ENCODE results near the gene S1PR1. TPM values are rescaled to one million over a fixed set of nuclear protein-coding genes. Genes with fewer than 3 reads are reported as not detected.
"Not testable (repeated sequence)": the region's sequence is repeated elsewhere in the genome, so short reads cannot be mapped to it uniquely, and the experiment has no call there.

Gene S1PR1
- not detected in 2 replicates for total RNA-seq (2014; rRNA removed; shearing (Covaris generic); ENCODE audit: low replicate concordance)

DNA sequence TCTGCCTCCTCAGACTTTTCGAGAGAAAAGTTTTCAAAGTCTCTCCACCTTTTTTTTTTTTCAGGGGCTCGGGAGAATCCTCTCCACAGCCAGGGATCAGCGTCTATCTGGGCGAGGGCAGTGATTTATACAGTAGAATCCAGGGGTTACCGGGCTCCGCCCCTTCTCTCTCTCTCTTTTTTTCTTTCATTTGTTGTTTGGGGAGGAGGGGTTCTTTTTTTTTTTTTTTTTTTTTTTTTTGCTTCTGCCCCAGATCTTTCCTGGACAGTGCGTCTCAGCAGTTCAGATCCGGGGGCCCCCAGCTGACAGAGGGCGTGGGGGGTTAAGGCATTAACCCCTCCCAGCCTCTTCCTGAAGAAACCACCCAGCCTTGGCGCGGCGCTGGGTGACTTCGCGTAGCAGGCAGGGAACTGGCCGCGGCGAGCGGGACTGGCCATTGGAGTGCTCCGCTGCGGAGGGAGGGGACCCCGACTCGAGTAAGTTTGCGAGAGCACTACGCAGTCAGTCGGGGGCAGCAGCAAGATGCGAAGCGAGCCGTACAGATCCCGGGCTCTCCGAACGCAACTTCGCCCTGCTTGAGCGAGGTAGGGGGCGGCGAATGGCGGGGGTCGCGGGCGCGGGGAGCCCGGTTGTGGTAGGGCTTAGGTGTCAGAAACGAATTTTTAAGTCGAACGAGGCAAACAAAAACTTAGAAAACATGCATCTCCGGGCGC is at the start of gene S1PR1:
Gene S1PR1, plus strand, starts transcription at position 504 of the 713 bp plus-strand sequence. CDS start 1,966 bp downstream, outside the sequence.
- in situ Hi-C loops (cut with HindIII; ENCODE audit: low pct_unique_long_range_greater_than_20kb, low sequenced_read_pairs): no loop called here
- DNase-seq (ENCODE audit: low read depth): no peak

DNA sequence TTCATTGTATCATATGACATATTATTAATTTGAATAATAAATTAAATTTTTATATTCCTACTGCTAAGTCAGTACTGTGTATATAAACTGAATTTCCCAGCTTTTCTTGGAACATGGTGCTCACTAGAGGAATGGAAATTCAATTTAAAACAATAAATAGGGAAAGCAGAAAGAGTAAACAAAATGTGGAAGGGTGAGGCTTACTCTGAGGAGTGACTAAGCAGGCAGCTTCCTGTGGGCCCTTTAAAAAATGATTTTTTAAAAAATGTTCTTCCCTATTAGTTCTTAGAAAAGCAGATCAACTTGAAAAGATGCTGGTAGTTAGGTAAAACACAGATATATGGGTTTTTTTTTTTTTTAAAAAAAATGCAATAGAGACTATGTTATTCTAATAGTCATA is 49.5 kb upstream of the S1PR1 start:
- in situ Hi-C loops (cut with HindIII; ENCODE audit: low pct_unique_long_range_greater_than_20kb, low sequenced_read_pairs): no loop called here

DNA sequence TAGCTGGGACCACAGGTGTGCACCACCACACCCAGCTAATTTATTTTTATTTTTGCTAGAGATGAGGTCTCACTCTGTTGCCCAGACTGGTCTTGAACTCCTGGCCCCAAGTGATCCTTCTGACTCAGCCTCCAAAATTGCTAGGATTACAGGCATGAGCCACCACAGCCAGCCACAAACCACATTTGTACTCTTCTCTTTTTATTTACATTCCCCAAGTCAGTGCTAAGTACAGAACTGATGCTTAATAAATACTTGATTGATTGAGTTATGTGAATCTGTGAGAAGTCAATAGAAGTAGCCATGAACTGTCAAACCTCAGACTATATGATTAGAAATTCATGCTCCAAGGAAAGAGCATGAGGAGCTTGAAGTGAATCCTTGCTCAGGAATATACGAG is 48.5 kb upstream of the S1PR1 start:
- in situ Hi-C loops (cut with HindIII; ENCODE audit: low pct_unique_long_range_greater_than_20kb, low sequenced_read_pairs): no loop called here
- DNase-seq (ENCODE audit: low read depth): no peak

More for the DNA sequence above, 49.5 kb upstream of the S1PR1 start:
- DNase-seq (ENCODE audit: low read depth): no peak

DNA sequence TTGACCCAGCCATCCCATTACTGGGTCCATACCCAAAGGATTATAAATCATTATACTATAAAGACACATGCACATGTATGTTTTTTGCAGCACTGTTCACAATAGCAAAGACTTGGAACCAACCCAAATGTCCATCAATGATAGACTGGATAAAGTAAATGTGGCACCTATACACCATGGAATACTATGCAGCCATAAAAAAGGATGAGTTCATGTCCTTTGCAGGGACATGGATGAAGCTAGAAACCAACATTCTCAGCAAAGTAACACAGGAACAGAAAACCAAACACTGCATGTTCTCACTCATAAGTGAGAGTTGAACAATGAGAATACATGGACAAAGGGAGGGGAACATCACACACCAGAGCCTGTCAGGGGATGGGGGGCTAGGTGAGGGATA is 47.9 kb upstream of the S1PR1 start:
- in situ Hi-C loops (cut with HindIII; ENCODE audit: low pct_unique_long_range_greater_than_20kb, low sequenced_read_pairs); DNase-seq (ENCODE audit: low read depth): not testable (repeated sequence)

DNA sequence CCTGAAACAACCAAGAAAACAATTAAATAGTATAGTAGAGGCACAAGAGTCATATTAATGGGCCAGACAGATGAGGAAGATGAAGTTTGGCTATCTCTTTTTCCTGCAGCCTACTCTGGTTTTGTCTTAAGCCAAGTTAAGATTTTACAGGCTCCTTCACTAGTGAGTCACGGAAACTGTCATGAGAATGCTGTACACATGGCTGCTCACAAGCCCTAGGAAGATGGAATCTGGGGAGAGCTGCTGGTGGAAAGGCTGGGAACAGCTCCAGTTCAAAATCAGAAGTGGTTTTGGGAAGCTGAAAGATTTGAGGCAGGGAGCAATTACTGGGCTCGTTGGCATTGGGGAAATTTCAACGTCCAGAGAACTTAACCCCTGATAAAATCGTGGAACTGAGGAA is 46.4 kb upstream of the S1PR1 start:
- in situ Hi-C loops (cut with HindIII; ENCODE audit: low pct_unique_long_range_greater_than_20kb, low sequenced_read_pairs): no loop called here
- no peak for DNase-seq (ENCODE audit: low read depth)

DNA sequence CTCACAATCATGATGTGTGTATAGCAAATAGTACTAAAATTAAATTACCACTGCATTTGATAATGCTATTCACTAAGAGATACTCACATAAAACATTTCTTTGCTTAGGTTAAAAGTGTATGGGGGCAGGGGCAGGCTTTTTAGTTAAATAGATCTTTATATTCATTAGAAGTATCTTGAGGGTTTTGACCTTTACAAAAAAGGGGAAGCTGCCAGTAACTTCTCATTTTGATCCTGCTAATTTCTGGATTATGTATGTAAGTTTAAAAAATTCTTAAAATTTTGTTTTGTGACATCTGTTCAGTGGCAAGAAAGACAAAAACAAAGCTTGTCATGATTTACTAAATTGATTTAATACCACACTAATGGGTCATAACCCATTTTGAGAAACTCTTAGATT is 45.8 kb upstream of the S1PR1 start:
- in situ Hi-C loops (cut with HindIII; ENCODE audit: low pct_unique_long_range_greater_than_20kb, low sequenced_read_pairs): no loop called here
- DNase-seq (ENCODE audit: low read depth): no peak

GRCh38 chr1:101193733-101194169 is 43.1 kb upstream of the S1PR1 start:
- in situ Hi-C loops (cut with HindIII; ENCODE audit: low pct_unique_long_range_greater_than_20kb, low sequenced_read_pairs): no loop called here
- DNase-seq (ENCODE audit: low read depth): no peak

DNA sequence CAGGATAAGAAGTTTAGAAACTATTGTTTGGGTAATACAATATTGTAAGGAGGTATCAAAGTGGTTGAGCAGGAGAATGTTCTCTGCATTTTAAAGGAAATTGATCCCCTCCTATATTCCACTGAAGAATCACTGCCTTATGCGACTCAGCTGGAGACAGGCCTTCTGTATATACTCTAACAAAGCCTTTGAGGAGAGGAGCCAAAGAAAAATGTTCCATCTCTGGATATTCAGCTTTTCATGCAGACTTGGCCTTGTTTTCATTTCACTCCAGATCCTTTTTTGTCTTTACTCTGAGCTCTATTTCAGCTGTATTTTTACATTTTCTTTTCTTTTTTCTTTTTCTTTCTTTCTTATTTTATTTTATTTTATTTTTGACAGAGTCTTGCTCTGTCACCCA is 42.1 kb upstream of the S1PR1 start:
- DNase-seq (ENCODE audit: low read depth): no peak
- in situ Hi-C loops (cut with HindIII; ENCODE audit: low pct_unique_long_range_greater_than_20kb, low sequenced_read_pairs): no loop called here

DNA sequence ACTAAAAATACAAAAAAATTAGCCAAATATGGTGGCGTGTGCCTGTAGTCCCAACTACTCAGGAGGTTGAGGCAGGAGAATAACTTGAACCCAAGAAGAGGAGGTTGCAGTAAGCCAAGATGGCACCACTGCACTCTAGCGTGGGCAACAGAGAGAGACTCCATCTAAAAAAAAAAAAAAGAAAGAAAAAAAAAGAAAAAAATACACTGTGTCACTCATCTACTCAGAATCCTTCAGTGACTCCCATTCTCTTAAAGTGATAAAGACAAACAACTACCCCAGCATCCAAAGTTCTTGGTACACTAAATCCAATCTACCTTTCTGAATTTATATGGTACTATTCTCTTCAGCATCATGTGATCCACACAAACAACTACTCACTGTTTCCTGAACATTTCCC is 40.2 kb upstream of the S1PR1 start:
- no peak for DNase-seq (ENCODE audit: low read depth)
- in situ Hi-C loops (cut with HindIII; ENCODE audit: low pct_unique_long_range_greater_than_20kb, low sequenced_read_pairs): no loop called here

- DNase-seq (ENCODE audit: low read depth): no peak
- in situ Hi-C loops (cut with HindIII; ENCODE audit: low pct_unique_long_range_greater_than_20kb, low sequenced_read_pairs): no loop called here
These were observed 37.8 kb upstream of the S1PR1 start for GRCh38 chr1:101198842-101199636.

- in situ Hi-C loops (cut with HindIII; ENCODE audit: low pct_unique_long_range_greater_than_20kb, low sequenced_read_pairs): no loop called here
- DNase-seq (ENCODE audit: low read depth): no peak
These were observed 37.2 kb upstream of the S1PR1 start for GRCh38 chr1:101199637-101199982.

- DNase-seq (ENCODE audit: low read depth): no peak
- in situ Hi-C loops (cut with HindIII; ENCODE audit: low pct_unique_long_range_greater_than_20kb, low sequenced_read_pairs): no loop called here
These were observed 36.3 kb upstream of the S1PR1 start for GRCh38 chr1:101200513-101200912.

GRCh38 chr1:101203820-101204540 is 32.8 kb upstream of the S1PR1 start:
- in situ Hi-C loops (cut with HindIII; ENCODE audit: low pct_unique_long_range_greater_than_20kb, low sequenced_read_pairs): no loop called here
- peak; percentile 1 for DNase-seq (ENCODE audit: low read depth)

- no peak for DNase-seq (ENCODE audit: low read depth)
- in situ Hi-C loops (cut with HindIII; ENCODE audit: low pct_unique_long_range_greater_than_20kb, low sequenced_read_pairs): no loop called here
These were observed 31.4 kb upstream of the S1PR1 start for GRCh38 chr1:101205457-101205856.

GRCh38 chr1:101206139-101206538 is 30.7 kb upstream of the S1PR1 start:
- DNase-seq (ENCODE audit: low read depth); in situ Hi-C loops (cut with HindIII; ENCODE audit: low pct_unique_long_range_greater_than_20kb, low sequenced_read_pairs): not testable (repeated sequence)

DNA sequence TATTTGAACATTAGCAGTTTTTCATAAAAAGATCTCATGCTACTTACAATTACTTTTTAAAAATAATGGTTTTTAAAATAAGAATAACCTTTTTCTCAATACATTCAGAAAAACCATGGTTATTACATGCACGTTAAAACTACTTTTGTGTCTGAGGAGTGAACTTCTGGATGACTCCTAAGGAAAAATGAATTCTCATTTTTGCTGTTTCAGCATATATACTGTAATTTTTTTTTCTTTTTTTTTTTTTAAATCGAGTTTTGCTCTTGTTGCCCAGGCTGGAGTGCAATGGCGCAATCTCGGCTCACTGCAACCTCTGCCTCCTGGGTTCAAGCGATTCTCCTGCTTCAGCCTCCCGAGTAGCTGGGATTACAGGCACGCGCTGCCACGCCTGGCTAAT is 29.5 kb upstream of the S1PR1 start:
- in situ Hi-C loops (cut with HindIII; ENCODE audit: low pct_unique_long_range_greater_than_20kb, low sequenced_read_pairs); DNase-seq (ENCODE audit: low read depth): not testable (repeated sequence)

DNA sequence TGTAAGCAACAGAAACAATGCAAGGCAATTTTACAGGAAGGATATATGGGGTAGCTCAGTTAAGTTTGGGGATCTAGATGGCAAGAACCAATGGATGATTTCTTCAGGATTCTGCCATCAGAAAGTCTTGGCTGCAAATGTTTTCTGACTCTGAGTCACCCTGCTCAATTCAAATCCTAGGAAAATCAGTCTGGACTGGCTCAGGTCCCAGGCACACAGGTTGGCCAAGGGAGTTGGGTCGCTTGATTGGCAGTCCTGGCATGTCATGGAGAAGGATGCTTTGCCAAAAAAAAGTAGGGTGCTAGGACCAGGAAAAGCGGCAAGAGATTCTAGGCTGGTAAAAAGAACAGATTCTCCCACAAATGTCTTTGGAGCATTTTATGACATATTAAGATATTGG is 28.9 kb upstream of the S1PR1 start:
- in situ Hi-C loops (cut with HindIII; ENCODE audit: low pct_unique_long_range_greater_than_20kb, low sequenced_read_pairs): no loop called here
- DNase-seq (ENCODE audit: low read depth): no peak

DNA sequence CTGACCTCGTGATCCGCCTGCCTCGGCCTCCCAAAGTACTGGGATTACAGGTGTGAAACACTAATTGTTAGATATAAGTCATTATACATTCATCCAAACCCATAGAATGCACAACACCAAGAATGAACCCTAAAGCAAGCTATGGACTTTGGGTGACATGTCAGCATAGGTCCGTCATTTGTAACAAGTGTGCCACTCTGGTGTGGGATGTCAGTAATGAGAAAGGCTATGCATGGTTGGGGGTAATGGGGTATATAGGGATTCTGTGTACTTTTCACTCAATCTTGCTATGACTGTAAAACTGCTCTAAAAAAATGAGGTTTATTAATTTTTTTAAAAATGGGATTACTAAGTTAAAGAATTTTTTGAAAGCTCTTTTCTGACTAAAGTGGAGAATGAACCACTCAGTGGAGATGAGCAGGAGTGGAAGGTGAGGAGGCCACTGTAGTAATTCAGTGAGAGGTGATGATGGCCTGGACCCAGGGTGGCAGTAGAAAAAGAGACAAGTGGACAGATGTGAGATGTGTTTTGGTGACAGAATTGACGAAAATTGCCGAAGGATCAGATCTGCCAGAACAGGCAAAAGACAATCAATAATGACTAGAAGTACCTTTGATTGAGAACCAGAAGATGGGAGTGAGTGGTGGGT is 21.3 kb upstream of the S1PR1 start:
- in situ Hi-C loops (cut with HindIII; ENCODE audit: low pct_unique_long_range_greater_than_20kb, low sequenced_read_pairs): no loop called here

GRCh38 chr1:101216623-101217022 is 20.2 kb upstream of the S1PR1 start:
- no peak for DNase-seq (ENCODE audit: low read depth)
- in situ Hi-C loops (cut with HindIII; ENCODE audit: low pct_unique_long_range_greater_than_20kb, low sequenced_read_pairs): no loop called here

More for the DNA sequence above, 21.3 kb upstream of the S1PR1 start:
- DNase-seq (ENCODE audit: low read depth): no peak

All from Caki2 (cell line).